HepG2 (cell line): ENCODE measurements around the gene GNAL. TPM values are rescaled to one million over a fixed set of nuclear protein-coding genes. Genes with fewer than 3 reads are reported as not detected.

Source experiments
- ATF1 ChIP-seq: IDR thresholded peaks from 2 replicates; pipeline ENCODE4 v1.6.1; 2016; ENCODE audit warnings: mild to moderate bottlenecking, control low read depth
- CBX5 ChIP-seq: sonication (generic); formaldehyde crosslinking; IDR thresholded peaks from 2 replicates; pipeline ENCODE4 v1.4.0; 2020; ENCODE audit warnings: missing genetic modification reagents, borderline replicate concordance
- CEBPB ChIP-seq: IDR thresholded peaks from 2 replicates; pipeline ENCODE4 v1.6.1; 2011; ENCODE audit warnings: low read depth, low read length, improper control_type of control experiment, borderline replicate concordance
- CHD2 ChIP-seq: IDR thresholded peaks from 2 replicates; pipeline ENCODE4 v1.6.1; 2011; ENCODE audit warnings: low read depth, low read length, improper control_type of control experiment
- ELF3 ChIP-seq: IDR thresholded peaks from 2 replicates; pipeline ENCODE4 v1.6.1; 2016; ENCODE audit warnings: missing genetic modification reagents, missing compliant biosample characterization
- FOXK1 ChIP-seq: sonication (generic); formaldehyde crosslinking; IDR thresholded peaks from 2 replicates; pipeline ENCODE4 v1.4.0; 2020; ENCODE audit warnings: low read depth, missing genetic modification reagents, borderline replicate concordance
- GABPB1 ChIP-seq: IDR thresholded peaks from 2 replicates; pipeline ENCODE4 v1.6.1; 2016; ENCODE audit warnings: mild to moderate bottlenecking, missing genetic modification reagents, moderate library complexity, missing compliant biosample characterization
- HNF4A ChIP-seq: sonication (generic); formaldehyde crosslinking; IDR thresholded peaks from 2 replicates; pipeline ENCODE4 v1.4.0; 2020; ENCODE audit warnings: missing genetic modification reagents
- IRF2 ChIP-seq: IDR thresholded peaks from 2 replicates; pipeline ENCODE4 v1.6.1; 2018; ENCODE audit warnings: missing genetic modification reagents, missing compliant biosample characterization
- KDM2A ChIP-seq: sonication (generic); formaldehyde crosslinking; IDR thresholded peaks from 2 replicates; pipeline ENCODE4 v1.4.0; 2020; ENCODE audit warnings: low read depth, missing genetic modification reagents, borderline replicate concordance
- NCOA2 ChIP-seq: sonication (generic); formaldehyde crosslinking; IDR thresholded peaks from 2 replicates; pipeline ENCODE4 v1.8.0; 2022; ENCODE audit warnings: inconsistent platforms
- STAG1 ChIP-seq: sonication (generic); formaldehyde crosslinking; IDR thresholded peaks from 2 replicates; pipeline ENCODE4 v1.4.0; 2020; ENCODE audit warnings: missing genetic modification reagents
- ZKSCAN8 ChIP-seq: IDR thresholded peaks from 2 replicates; pipeline ENCODE4 v1.6.1; 2016; ENCODE audit warnings: borderline replicate concordance, missing genetic modification reagents, missing compliant biosample characterization
- ZNF143 ChIP-seq: sonication (generic); formaldehyde crosslinking; IDR thresholded peaks from 2 replicates; pipeline ENCODE4 v1.4.0; 2020; ENCODE audit warnings: missing genetic modification reagents
- ZNF619 ChIP-seq: sonication (generic); formaldehyde crosslinking; IDR thresholded peaks from 2 replicates; pipeline ENCODE4 v1.4.0; 2020; ENCODE audit warnings: mild to moderate bottlenecking, missing genetic modification reagents
- ZNF703 ChIP-seq: sonication (generic); formaldehyde crosslinking; IDR thresholded peaks from 2 replicates; pipeline ENCODE4 v1.5.1; 2020; ENCODE audit warnings: missing genetic modification reagents, mild to moderate bottlenecking, moderate library complexity, borderline replicate concordance
- ZNF713 ChIP-seq: sonication (generic); formaldehyde crosslinking; IDR thresholded peaks from 2 replicates; pipeline ENCODE4 v1.4.0; 2020; ENCODE audit warnings: mild to moderate bottlenecking, missing genetic modification reagents
- ZNF772 ChIP-seq: sonication (generic); formaldehyde crosslinking; IDR thresholded peaks from 2 replicates; pipeline ENCODE4 v1.5.0; 2020; ENCODE audit warnings: mild to moderate bottlenecking, missing genetic modification reagents
- polyA plus RNA-seq, 8 experiments: library from polyadenylated mRNA; depleted of rRNA in 3 of 8; stranded (reverse) in 7 of 8; unstranded in 1 of 8; fragments of >200 nt; fragmentation: Illumina TruSeq in 4 of 8; extraction: Trizol in 4 of 8; gene quantifications; 2 replicates each; pipeline versions ENCODE4 v1.2.1 to v1.2.3, GENCODE V29; 2011 to 2016; ENCODE audit warnings: low read depth in 4 of 8, missing spikeins in 1 of 8, mixed read lengths in 1 of 8; ENCODE audit not compliant: insufficient read depth in 1 of 8
- total RNA-seq, 5 experiments: library from RNA; depleted of rRNA; stranded (reverse); fragments of >200 nt; fragmentation: Illumina TruSeq; extraction: Trizol; gene quantifications; 2 replicates each; pipeline ENCODE4 v1.2.3, GENCODE V29; 2016; ENCODE audit warnings: low read depth in 1 of 5
- TF ChIP-seq, protein P1 (sequence below): sonication (generic); formaldehyde crosslinking; IDR thresholded peaks from 2 replicates; pipeline ENCODE4 v1.5.0; 2020; ENCODE audit warnings: mild to moderate bottlenecking, missing genetic modification reagents, moderate library complexity
- TF ChIP-seq, protein P2 (sequence below): sonication (generic); formaldehyde crosslinking; IDR thresholded peaks from 2 replicates; pipeline ENCODE4 v1.8.1; 2023; ENCODE audit warnings: mild to moderate bottlenecking, moderate library complexity, missing genetic modification reagents
- TF ChIP-seq, protein P3 (sequence below): IDR thresholded peaks from 2 replicates; pipeline ENCODE4 v1.6.1; 2016; ENCODE audit warnings: mild to moderate bottlenecking, missing biosample characterization, missing genetic modification reagents
- TF ChIP-seq, protein P4 (sequence below): sonication (generic); formaldehyde crosslinking; IDR thresholded peaks from 2 replicates; pipeline ENCODE4 v1.4.0; 2020; ENCODE audit warnings: mild to moderate bottlenecking, low read depth, missing genetic modification reagents
- TF ChIP-seq, protein P5 (sequence below): sonication (generic); formaldehyde crosslinking; IDR thresholded peaks from 2 replicates; pipeline ENCODE4 v1.5.0; 2020; ENCODE audit warnings: mild to moderate bottlenecking, missing genetic modification reagents

The GNAL gene
- total and polyA plus RNA-seq, 2 of the 13 experiments (the other 11 are each of a cell fraction or from before 2014, with no cell fraction given), result 0.87 to 1.4 TPM

DNA sequence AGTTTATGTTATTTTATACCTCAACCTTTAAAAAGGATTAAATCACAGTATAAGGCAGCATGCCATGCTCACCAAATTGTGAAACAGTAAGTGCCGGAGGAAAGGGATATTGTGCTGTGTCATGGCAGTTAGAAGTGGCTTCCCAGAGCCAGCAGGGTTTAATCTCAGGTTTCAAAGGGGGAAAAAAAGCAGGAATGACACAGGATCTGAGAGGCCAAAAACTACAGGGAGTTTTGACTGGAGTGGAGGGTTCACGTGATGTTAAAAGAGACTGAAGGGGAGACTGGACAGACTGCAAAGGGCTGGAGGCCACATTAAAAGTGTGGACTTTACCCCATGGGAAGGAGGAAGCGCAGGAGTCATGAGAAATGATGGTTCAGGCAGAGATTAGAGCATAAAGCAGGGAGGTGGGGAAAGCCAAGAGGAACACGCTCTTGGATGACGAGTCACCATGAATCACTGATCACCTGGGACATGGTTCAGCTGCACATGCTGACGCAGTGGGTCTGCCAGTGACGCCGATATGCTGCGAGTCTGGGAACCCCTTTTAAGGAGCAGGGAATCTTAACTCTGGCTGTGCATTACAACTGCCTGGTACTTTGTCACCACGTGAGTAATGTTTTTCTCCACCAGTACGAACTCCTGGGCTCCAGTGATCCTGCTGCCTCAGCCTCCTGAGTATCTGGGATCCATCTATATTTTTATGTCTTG, 168.3 kb downstream of the GNAL start (continued):
- TF ChIP-seq, protein P1, sequence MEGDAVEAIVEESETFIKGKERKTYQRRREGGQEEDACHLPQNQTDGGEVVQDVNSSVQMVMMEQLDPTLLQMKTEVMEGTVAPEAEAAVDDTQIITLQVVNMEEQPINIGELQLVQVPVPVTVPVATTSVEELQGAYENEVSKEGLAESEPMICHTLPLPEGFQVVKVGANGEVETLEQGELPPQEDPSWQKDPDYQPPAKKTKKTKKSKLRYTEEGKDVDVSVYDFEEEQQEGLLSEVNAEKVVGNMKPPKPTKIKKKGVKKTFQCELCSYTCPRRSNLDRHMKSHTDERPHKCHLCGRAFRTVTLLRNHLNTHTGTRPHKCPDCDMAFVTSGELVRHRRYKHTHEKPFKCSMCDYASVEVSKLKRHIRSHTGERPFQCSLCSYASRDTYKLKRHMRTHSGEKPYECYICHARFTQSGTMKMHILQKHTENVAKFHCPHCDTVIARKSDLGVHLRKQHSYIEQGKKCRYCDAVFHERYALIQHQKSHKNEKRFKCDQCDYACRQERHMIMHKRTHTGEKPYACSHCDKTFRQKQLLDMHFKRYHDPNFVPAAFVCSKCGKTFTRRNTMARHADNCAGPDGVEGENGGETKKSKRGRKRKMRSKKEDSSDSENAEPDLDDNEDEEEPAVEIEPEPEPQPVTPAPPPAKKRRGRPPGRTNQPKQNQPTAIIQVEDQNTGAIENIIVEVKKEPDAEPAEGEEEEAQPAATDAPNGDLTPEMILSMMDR, result no peak
- TF ChIP-seq IRF2 (0 out of 2 replicates have a peak, but pooled peaks have one; percentile 50), NCOA2 (peak; percentile 66), ZNF143 (CRISPR knock-in tag) (no peak), STAG1 (CRISPR knock-in tag) (no peak), KDM2A (peak; percentile 42; the same call in 1 of the 2 replicates), HNF4A (CRISPR knock-in tag) (peak; percentile 89), GABPB1 (peak; percentile 44; the same call in 1 of the 2 replicates), ZKSCAN8 (CRISPR knock-in tag) (peak; percentile 53; the same call in 1 of the 2 replicates), FOXK1 (CRISPR knock-in tag) (0 out of 2 replicates have a peak, but pooled peaks have one; percentile 31), CHD2 (no peak), CEBPB (peak; percentile 72), ATF1 (CRISPR knock-in tag) (peak; percentile 69), ZNF772 (0 out of 2 replicates have a peak, but pooled peaks have one; percentile 39), ZNF619 (no peak), CBX5 (CRISPR knock-in tag) (peak; percentile 81; the same call in 1 of the 2 replicates), ZNF703 (CRISPR knock-in tag) (no peak), ZNF713 (CRISPR knock-in tag) (no peak), ELF3 (peak; percentile 95)
- TF ChIP-seq, protein P2, sequence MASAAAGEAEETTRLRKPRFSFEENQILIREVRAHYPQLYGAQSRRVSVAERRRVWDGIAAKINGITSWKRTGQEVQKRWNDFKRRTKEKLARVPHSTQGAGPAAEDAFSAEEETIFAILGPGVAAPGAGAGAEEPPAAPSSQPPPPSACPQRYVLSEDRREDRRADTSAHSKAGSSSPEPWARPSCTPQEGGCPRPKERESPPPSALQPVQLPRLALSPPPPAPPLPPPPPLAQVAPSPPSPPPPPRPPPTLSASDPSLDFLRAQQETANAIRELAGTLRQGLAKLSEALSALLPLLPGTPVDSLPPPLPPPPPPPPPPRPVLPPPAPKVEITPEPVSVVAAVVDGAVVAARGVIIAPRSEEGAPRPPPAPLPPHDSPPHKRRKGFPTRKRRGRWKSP (CRISPR knock-in tag), result no peak
- TF ChIP-seq, protein P3, sequence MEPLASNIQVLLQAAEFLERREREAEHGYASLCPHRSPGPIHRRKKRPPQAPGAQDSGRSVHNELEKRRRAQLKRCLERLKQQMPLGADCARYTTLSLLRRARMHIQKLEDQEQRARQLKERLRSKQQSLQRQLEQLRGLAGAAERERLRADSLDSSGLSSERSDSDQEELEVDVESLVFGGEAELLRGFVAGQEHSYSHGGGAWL (CRISPR knock-in tag), result no peak
- TF ChIP-seq, protein P4, sequence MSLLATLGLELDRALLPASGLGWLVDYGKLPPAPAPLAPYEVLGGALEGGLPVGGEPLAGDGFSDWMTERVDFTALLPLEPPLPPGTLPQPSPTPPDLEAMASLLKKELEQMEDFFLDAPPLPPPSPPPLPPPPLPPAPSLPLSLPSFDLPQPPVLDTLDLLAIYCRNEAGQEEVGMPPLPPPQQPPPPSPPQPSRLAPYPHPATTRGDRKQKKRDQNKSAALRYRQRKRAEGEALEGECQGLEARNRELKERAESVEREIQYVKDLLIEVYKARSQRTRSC (CRISPR knock-in tag), result no peak
- TF ChIP-seq, protein P5, sequence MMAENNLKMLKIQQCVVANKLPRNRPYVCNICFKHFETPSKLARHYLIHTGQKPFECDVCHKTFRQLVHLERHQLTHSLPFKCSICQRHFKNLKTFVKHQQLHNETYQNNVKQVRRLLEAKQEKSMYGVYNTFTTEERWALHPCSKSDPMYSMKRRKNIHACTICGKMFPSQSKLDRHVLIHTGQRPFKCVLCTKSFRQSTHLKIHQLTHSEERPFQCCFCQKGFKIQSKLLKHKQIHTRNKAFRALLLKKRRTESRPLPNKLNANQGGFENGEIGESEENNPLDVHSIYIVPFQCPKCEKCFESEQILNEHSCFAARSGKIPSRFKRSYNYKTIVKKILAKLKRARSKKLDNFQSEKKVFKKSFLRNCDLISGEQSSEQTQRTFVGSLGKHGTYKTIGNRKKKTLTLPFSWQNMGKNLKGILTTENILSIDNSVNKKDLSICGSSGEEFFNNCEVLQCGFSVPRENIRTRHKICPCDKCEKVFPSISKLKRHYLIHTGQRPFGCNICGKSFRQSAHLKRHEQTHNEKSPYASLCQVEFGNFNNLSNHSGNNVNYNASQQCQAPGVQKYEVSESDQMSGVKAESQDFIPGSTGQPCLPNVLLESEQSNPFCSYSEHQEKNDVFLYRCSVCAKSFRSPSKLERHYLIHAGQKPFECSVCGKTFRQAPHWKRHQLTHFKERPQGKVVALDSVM (CRISPR knock-in tag), result 0 out of 2 replicates have a peak, but pooled peaks have one; percentile 21
